Stomach (tissue), 4 donors: ENCODE data around the gene CBX3.

ENCODE experiments used
- EP300 ChIP-seq: sonication (generic); formaldehyde crosslinking; IDR thresholded peaks from one replicate; pipeline ENCODE4 v1.6.1; 2017; ENCODE audit warnings: antibody characterized with exemption
- POLR2A ChIP-seq, 4 donors: fragments of 450-650 bp; IDR thresholded peaks; one replicate each; pipeline ENCODE4 v1.6.1; 2016; ENCODE audit warnings: antibody characterized with exemption in 4 of 4, control low read depth in 2 of 4, mild to moderate bottlenecking in 1 of 4, moderate library complexity in 1 of 4
- POLR2AphosphoS5 ChIP-seq, 3 donors: sonication (generic); formaldehyde crosslinking; IDR thresholded peaks; one replicate each; pipeline ENCODE4 v1.6.1; 2016; ENCODE audit warnings: antibody characterized with exemption in 3 of 3
- TF ChIP-seq, protein P1 (sequence below), 7 experiments: fragments of 450-650 bp in 4 of 7; fragments of 200-600 bp in 3 of 7; sonication (generic) in 3 of 7; IDR thresholded peaks; one replicate each; pipeline ENCODE4 v1.5.1; 2016 to 2019; ENCODE audit warnings: antibody characterized with exemption in 7 of 7, control low read depth in 2 of 7, mild to moderate bottlenecking in 1 of 7

DNA sequence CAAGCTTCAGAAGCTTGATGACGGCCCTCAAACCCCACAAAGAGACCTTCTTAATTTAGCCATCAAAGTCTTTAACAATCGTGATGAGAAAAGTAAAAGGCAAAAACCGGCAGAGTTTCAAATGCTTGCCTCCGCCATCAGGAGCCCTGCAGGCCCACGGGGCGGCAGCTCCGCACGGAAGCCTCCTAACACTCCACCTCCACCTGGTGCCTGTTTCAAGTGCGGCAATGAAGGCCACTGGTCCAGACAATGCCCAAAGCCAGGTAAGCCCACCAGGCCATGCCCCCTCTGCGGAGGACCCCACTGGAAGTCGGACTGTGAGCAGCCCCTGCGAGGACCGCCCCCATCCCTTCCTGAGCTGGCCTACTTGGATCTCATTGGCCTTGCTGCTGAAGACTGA, 43.6 kb downstream of the CBX3 start:
- TF ChIP-seq POLR2AphosphoS5 (IDR thresholded peaks at IDR 0.05) (no peak), POLR2A (IDR thresholded peaks at IDR 0.05) (no peak), EP300 (no peak)
- TF ChIP-seq, protein P1, sequence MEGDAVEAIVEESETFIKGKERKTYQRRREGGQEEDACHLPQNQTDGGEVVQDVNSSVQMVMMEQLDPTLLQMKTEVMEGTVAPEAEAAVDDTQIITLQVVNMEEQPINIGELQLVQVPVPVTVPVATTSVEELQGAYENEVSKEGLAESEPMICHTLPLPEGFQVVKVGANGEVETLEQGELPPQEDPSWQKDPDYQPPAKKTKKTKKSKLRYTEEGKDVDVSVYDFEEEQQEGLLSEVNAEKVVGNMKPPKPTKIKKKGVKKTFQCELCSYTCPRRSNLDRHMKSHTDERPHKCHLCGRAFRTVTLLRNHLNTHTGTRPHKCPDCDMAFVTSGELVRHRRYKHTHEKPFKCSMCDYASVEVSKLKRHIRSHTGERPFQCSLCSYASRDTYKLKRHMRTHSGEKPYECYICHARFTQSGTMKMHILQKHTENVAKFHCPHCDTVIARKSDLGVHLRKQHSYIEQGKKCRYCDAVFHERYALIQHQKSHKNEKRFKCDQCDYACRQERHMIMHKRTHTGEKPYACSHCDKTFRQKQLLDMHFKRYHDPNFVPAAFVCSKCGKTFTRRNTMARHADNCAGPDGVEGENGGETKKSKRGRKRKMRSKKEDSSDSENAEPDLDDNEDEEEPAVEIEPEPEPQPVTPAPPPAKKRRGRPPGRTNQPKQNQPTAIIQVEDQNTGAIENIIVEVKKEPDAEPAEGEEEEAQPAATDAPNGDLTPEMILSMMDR (IDR thresholded peaks at IDR 0.05): no peak
